GDM1 (cell line): Measurements from ENCODE around the gene MAN2B1.
"Not testable (repeated sequence)": the region's sequence is repeated elsewhere in the genome, so short reads cannot be mapped to it uniquely, and the experiment has no call there.

Experiments used
- DNase-seq: peaks from one replicate; lab custom pipeline; 2025; lab: John Stamatoyannopoulos, UW

The MAN2B1 gene

DNA sequence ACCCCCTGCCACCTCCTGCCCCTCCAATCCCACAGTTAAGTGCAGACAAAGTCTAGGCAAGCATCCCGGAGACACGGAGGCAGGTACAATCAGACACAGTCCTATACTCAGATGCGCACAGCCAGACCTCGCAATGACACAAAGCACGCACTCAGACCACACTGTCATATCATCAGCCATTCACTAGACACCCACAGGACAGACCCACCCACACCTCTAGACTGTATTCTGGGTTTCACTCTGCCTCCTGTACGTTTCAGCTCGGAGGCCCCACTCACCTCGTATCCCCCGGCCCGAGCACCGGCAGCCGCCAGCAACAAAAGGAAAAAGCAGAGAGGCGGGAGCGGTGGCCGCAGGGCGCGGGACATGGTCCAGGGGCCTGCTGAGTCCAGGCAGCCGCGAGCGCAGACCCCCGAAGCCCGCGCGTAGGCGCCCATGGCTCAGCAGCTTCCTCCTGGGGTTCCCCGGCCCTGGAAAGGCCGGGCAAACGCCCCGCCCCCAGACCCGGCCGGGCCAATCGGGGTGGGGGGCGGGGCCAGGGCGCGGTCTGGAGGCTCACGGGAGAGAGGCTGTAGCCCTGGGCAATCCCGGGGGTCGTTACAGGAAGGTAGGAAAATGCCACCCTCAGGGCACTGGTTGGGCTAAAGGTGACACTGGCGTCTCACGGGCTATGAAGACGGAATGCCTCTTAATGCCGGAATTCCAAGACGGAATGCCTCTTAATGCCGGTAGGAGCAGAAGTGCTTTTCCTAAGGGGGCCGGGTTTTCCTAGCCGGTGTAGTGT, at the start of gene MAN2B1, which contains the start of gene WDR83:
Gene MAN2B1 (minus strand): TSS at position 478 of the 784 bp plus-strand sequence. CDS start 41 bp downstream, at position 437.
Gene WDR83 (plus strand): TSS at position 543 of the 784 bp plus-strand sequence. CDS start 2,984 bp downstream, outside the sequence.
- DNase-seq: peak; percentile 65

DNA sequence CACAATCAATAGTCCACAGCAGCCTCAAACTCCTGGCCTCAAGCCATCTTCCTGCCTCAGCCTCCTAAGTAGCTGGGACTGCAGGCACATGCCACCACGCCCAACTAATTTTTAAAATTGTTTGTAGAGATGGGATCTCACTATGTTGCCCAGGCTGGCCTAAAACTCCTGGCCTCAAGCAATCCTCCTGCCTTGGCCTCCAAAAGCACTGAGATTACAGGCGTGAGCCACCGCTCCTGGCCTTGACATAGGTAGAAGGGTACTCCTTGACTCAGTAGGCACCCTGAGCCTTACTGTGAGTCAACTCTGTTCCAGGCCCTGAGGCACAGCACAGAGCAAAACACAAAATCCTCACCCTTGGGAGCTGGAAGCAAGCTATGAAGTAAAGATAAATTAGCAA, 49.4 kb upstream of the MAN2B1 start:
- no peak for DNase-seq

DNA sequence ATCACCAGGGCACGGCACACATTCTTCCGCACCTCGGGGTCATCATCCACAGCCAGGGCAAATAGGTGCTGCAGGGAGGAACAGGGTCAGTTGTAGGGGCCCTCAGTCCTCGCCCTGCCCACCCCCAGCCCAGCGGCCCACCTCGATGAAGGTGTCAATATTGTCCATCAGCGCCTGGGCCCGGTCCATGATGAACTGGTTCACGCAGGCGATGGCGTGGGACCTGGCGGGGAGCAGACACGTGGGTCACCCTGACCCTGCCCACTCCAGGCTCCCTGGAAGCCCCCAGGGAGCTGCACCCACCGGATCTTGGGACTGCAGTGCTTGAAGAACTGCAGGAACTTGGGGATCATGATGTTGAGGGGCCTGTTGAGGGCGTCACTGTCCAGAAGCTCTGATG, 48.6 kb upstream of the MAN2B1 start:
- DNase-seq: no peak

DNA sequence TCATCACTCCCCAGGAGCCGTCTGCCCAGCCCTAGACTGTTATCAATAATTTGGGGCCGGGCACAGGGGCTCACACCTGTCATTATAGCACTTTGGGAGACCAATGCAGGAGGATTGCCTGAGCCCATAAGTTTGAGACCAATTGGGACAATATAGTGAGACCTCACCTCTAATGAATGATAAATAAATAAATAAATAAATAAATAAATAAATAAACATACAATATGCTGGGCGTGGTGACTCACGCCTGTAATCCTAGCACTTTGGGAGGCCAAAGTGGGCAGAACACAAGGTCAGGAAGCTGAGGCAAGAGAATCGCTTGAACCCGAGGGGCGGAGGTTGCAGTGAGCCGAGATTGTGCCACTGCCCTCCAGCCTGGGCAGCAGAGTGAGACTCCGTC, 46.8 kb upstream of the MAN2B1 start:
- not testable (repeated sequence) for DNase-seq

DNA sequence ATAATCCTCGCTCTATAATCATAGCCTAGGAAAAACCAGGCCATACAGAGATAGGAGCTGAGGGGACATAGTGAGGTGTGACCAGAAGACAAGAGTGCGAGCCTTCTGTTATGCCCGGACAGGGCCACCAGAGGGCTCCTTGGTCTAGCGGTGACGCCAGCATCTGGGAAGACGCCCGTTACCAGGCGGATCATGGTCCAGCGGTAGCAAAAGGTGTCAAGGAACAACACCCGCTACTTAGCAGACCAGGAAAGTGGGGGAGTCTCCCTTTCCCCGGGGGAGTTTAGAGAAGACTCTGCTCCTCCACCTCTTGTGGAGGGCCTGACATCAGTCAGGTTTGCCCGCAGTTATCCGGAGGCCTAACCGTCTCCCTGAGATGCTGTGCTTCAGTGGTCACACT, 45.5 kb upstream of the MAN2B1 start:
- DNase-seq: not testable (repeated sequence)

DNA sequence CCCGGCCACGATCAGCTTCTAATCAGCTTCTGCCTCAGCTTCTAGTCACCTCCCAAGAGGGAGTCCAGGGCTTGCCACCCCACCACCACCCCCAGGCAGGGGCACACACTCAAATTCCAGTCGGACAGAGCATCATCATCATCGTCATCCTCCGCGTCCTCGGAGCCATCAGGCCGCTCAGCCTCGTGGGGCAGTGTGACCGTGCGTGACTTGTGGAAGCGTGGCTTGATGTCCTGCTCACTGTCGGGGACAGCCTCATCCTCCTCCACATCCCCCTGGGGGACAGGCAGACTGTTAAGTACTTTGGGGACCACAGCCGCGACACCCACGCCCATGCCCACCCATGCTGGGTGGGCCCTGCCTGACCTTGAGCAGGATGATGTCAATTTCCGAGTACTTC, 44.6 kb upstream of the MAN2B1 start:
- DNase-seq: no peak

DNA sequence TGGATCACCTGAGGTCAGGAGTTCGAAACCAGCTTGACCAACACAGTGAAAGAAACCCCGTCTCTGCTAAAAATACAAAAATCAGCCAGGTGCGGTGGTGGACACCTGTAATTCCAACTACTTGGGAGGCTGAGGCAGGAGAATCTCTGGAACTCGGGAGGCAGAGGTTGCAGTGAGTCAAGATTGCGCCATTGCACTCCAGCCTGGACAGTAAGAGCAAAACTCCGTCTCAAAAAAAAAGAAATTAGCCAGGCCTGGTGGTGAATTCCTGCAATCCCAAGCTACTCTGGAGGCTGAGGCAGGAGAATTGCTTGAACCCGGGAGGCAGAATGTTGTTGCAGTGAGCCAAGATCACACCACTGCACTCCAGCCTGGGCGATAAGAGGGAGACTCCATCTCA, 42.1 kb upstream of the MAN2B1 start:
- no peak for DNase-seq

DNA sequence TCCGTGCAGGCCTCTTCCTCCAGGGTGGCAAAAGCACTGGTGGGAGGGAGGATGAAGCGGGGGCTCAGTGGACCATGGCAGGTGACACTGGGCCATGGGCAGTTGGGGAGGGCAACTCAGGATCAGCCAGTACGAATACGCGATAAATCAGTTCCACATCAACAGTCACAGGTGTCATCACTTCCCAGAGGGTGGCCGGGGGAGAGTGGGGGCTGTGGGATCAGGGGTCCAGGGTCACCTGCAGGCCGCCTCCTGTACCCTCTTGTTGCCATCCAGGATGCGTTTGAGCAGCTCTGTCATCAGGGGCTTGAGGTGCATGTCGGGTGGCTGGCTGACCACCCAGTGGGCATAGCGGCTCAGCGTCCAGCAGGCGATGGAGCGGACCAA, 39.8 kb upstream of the MAN2B1 start:
- no peak for DNase-seq

DNA sequence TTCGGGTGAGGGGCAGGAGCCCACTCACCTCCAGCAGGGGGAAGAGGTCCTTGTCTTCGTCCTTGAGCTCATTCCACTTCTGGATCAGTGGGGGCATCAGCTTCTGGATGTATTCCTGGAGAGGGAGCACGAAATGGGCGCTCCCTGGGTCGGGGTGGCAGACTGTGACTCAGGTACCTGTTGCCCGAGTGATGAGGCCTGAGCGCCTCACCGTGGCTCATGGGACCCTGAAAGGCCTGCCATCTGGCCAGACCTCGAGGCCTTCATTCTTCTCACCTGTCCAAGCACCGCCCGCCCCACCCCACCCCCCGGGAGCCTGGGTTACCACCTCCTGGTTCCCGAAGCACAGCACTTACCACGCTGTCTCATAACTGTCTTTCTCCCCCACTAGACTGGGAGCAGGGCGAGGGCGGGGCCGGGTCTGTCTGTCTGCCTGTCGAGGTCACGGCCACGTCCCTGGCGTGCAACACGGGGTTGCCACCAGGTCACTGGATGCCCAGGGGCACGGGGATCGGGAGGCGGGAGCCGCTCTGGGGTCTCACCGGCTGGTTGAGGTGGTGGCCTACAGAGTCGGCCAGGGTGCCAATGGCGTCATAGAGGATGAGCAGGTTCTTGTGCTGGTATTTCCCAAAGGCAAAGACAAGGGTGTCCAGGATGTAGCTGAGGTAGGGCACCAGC, 39.3 kb upstream of the MAN2B1 start:
- DNase-seq: no peak

DNA sequence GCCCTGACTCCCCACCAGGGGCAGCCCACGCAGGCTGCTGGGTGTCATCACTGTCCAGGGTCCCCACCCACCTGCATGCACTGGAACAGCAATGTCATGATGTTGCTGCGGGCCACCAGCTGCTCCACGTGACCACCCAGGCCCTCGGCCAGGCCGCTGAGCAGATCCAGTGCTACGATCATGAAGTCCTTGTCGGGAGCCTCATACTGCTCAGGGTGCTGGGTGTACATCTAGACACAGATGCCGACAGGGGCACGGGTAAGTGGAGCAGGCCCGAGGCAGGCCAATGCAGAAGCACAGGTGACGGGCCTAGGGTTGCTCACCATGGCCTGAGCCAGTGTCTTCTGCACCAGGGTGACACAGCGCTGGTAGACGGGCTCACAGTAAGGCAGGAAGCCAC, 38.6 kb upstream of the MAN2B1 start:
- no peak for DNase-seq

DNA sequence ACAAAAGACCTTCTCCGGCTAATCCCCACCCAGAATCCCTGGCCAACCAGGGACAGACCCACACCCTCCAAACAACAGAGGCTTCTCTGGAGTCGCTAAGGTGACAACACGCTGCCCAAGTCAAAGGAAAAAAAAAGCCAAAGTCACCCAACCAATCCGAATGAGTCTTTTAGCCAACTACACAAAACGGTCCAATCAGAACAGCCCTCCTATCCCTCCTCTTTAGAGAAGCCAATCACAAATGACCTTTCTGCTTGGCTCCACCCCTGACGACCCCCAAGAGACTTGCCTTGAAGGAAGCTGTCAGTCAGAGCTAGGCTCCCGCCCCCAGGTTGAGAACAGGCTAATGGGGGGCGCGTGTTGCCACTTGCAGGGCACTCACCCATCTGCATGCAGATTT, 36.5 kb upstream of the MAN2B1 start:
- peak; percentile 46 for DNase-seq

DNA sequence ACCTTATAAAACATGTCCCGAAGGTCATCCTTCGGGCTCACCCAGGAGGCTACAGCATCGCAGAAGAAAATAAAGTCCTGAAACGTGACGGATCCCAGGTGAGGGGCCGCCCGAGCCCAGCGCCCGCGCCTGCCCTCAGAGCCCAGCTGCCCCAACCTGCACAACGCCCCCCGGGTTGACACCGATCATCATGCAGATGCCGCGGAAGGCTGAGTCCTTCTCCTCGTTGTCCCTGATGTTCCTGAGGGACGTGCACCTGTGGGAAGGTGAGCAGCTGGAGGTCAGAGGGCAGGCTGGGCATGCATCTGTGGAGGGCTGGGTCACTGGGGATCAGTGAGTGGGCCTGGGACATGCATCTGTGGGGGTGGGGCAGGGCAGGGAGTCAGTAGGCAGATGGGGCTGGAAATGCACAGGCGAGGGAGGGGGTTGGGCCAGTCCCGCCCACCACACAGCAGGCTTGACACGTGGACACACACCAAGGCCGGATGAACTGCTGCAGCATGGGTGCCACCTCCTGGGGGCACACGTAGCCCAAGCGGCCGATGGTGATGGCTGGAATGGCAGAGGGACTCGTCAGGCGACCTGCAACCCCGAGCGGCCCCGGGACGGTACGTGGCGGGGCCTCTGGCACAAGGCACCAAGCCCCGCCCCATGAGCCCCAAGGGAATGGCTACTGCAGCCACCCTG, 35.2 kb upstream of the MAN2B1 start:
- no peak for DNase-seq

DNA sequence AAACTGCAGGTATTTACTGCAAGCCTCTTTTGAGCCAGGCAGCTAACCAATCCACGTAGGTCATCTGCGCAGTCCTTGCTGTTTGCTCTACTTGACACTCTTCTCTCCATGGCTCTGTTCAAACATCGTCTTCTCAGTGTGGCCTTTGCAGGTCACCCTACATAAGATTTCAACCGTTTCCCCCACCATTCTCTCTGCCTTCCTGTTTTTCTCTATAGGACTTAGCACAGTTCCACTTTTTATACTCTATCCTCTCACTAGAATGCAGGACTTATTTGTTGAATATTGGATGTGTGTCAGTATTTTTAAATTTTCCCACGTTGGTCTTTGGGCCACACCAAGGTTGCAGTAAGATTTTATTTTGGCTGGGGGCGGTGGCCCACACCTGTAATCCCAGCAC, 31.6 kb upstream of the MAN2B1 start:
- DNase-seq: no peak

DNA sequence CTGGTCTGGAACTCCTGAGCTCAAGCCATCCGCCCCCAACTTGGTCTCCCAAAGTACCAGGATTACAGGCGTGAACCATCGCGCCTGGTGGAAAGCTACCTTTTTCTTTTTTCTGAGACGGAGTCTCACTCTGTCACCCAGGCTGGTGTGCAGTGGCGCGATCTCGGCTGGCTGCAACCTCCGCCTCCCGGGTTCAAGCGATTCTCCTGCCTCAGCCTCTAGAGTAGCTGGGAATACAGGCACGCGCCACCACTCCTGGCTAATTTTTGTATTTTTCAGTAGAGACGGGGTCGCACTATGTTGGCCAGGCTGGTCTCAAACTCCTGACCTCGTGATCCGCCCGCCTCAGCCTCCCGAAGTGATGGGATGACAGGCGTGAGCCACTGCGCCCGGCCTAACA, 30.9 kb upstream of the MAN2B1 start:
- not testable (repeated sequence) for DNase-seq

DNA sequence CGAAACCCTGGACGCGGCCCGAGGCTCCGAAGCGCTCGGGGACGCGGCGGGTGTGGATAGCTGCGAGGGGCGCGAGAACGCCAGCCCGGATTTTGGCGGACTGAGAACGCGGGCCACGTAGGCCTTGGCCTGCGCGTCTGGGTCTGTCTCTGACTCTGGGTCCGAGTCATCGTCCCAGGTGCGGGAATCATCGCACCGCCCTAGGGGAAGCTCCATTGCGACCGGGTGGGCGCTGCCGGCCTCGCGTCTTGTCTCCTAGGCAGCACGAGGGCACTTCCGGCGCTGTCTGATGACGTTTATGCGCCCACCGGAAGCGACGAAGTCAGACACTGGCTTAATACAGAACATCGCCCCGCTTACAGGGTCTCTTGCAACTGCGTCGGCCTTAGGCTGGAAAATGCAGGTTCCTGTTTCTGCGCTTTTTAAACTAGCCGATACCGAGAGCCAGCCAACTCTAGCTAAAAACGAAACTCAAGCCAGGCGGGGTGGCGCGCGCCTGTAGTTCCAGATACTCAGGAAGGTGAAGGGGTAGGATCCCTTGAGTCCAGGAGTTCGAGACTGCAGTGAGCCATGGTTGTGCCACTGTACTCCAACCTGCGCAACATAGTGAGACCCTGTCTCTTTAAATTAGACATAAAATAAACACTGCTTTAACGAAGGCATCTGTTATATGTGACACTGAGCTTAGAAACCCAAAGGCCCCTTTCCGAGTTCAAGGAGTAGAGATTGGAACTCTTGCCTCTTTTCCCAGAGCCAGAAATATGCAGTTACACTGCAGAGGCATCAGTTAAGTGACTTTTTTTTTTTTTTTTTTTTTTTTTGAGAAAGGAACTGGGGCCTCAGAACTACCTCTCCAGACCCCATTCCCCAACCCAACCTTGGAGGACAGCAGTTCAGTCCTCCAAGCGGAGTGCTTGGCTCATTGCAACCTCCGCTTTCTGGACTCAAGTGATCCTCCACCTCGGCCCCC, 30.1 kb upstream of the MAN2B1 start, which contains the start of gene FBXW9:
Gene FBXW9 (minus strand): TSS at position 266 of the 970 bp plus-strand sequence. CDS start 50 bp downstream, at position 216.
- peak; percentile 94 for DNase-seq

DNA sequence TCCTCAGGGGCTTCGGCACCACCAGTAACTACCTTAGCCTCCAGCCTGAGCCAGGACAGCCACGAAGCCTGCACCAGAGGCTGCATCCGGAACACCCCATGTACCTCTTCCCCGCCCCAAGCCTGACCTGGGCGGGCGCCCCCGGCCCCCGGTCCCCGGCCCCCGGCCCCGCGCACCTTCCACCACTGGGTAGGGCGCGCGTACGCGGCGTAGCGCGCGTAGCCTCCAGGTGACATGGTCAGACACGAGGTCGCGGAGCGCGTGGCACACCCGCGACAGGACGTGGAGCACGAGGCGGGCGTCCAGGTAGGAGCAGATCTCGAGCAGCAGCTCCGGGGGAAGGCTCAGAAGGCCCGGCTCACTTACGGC, 29.4 kb upstream of the MAN2B1 start:
- DNase-seq: no peak

DNA sequence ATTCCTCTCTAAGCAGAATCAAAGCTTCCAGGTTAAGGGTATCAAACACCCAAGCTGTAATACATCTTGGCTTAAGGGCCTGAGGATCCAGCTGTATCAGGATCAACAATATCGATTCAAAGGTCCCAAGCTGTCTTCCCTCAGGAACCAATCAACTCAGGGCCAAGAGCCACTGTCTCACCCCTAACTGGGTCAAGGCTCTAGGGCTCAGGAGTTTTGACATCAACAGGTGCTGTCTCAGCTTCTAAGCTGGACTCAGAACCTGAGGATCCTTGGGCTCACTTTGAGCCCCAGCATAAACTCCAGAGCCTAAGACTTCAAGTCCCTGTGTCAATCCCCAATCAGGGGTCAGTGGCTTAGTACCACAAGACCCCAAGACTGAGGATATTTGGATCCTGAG, 29.0 kb upstream of the MAN2B1 start:
- no peak for DNase-seq

DNA sequence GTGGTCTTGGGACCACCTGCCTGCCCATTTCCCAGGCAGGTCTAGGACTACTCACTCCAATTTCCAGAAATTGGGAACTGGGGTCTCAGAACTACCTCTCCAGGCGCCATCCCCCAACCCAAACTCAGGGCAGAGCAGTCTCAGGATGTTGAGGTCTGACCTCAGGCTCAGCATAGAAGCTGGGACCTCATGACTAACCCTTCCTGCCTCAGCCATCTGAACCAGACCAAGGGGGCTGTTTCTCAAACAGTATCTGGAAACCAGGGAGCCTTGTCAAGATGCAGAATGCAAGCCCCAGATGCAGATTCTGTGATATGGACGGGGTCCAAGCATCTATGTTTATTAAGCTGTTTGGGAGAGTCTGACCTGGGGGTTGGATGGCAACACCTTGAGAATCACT, 28.6 kb upstream of the MAN2B1 start:
- peak; percentile 36 for DNase-seq

DNA sequence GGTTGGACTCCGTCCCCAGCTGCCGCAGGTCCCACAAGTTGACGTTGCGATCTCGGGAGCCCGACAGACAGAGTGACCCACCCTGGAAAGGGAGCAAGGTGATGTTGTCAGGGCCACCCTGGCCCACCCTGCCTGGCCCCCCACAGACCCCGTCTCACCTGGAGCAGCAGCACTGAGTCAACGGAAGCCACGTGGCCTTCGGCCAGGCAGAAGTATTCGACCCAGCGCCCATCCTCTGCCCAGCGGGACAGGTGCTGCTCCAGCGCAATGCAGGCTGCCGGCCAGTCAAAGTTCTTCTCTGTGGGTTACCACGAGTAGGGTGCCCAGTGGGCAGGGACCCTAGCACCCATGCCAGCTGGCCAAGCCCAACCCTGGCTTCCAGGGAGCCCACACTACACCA, 28.1 kb upstream of the MAN2B1 start:
- no peak for DNase-seq

DNA sequence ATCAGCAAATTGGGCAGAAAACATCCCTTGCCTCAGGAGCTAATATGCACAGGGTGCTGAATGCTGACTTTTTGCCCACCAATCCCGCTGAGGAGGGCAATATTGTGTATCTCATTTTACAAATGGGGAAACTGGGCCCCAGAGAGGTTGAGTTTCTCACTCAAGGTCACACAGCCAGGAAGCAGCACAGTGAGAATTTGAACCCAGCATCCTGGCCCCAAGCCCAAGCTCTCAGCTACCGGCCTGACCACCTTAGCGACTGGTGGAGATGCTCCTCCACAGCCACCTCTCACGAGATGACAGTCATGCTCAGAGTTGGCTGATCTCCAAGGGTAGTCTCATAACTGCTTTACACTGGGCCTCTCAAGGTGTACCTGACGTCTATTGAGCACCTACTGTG, 26.4 kb upstream of the MAN2B1 start:
- no peak for DNase-seq

DNA sequence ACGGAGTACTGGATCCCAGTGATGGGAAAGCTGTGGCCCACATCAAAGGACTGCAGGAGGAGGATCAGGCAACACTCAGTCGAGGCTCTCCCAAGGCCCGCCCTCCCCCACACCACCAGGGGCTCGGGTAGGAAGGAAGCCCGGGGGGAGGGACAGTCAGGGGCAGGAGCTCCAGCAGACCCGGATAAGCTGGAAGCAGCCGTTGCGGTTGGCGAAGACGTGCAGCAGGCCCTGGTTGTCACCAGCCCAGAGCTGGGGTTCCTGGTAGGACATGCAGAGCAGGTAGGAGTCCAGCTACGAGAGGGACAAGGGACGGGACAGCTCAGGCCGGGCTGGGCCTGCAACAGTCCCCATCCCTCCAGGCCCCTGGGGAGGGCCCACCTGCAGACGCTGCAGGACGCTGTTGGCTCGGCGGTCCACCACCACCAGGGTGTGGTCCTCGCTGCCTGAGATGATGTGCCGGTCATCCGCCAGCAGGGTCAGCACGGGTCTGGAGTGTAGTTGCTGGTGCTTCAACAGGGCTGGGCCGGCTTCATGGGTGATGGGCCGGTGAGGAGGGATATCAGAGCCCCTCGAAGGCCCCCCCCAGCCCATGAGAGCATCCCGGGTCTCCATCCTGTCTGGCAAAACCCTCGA, 23.2 kb upstream of the MAN2B1 start:
- DNase-seq: peak; percentile 91
